ACC112 (cell line): Measurements from ENCODE around the gene BMP8B.

Experiments
- H2AFZ ChIP-seq: fragments of 200-600 bp; sonication (generic); one replicate; pipeline ENCODE4 v1.6.0; 2017; ENCODE audit warnings: antibody characterized with exemption, low read length; ENCODE audit not compliant: unreplicated experiment
- H3K27ac ChIP-seq: fragments of 200-600 bp; sonication (generic); 2 replicates; pipeline ENCODE4 v1.5.1; 2014; ENCODE audit warnings: low read depth, mild to moderate bottlenecking, antibody characterized with exemption, low read length, moderate library complexity
- H3K27me3 ChIP-seq: fragments of 200-600 bp; sonication (generic); 2 replicates; pipeline ENCODE4 v1.6.1; 2014; ENCODE audit warnings: mild to moderate bottlenecking, antibody characterized with exemption, low read length, moderate library complexity, mixed read lengths; ENCODE audit not compliant: insufficient read depth
- H3K36me3 ChIP-seq: fragments of 200-600 bp; sonication (generic); 2 replicates; pipeline ENCODE4 v1.6.1; 2016; ENCODE audit warnings: mild to moderate bottlenecking, antibody characterized with exemption, low read length, moderate library complexity, mixed read lengths; ENCODE audit not compliant: insufficient read depth
- H3K4me1 ChIP-seq: fragments of 200-600 bp; sonication (generic); one replicate; pipeline ENCODE4 v1.6.1; 2016; ENCODE audit warnings: low read length, mixed read lengths; ENCODE audit not compliant: insufficient read depth, unreplicated experiment, control insufficient read depth
- H3K4me3 ChIP-seq: fragments of 200-600 bp; sonication (generic); 2 replicates; pipeline ENCODE4 v1.5.1; 2014; ENCODE audit warnings: mild to moderate bottlenecking, low read depth, low read length
- H3K79me2 ChIP-seq: fragments of 200-600 bp; sonication (generic); one replicate; pipeline ENCODE4 v1.6.0; 2016; ENCODE audit warnings: low read length; ENCODE audit not compliant: control insufficient read depth, unreplicated experiment, insufficient read depth

Gene BMP8B

DNA sequence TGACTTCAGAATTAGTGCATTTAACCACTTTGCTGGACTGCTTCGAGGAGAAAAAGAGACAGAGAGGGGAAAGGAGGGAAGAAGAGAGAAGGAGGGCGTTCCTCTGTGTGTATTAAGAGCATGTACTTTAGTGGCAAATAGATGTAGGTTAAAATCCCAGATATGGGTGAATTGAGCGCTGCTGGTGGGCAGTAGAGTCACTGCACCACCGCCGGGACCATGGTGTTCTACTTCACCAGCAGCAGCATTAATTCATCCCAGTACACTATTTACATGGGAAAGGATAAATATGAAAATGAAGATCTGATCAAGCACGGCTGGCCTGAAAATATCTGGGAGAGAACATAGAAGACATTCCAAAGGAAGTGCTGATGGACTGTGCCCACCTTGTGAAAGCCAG, 70.9 kb downstream of the BMP8B start:
- peaks cover 43% of the 10 kb centered on the region for H3K27me3 ChIP-seq
- no peak overlapping the region for H2AFZ ChIP-seq
- H3K79me2 ChIP-seq = no peaks in the 10 kb centered on the region
- no peak overlapping the region for H3K4me3 ChIP-seq
- no peaks in the 10 kb centered on the region for H3K4me1 ChIP-seq
- H3K27ac ChIP-seq = no peak overlapping the region
- no peaks in the 10 kb centered on the region for H3K36me3 ChIP-seq

DNA sequence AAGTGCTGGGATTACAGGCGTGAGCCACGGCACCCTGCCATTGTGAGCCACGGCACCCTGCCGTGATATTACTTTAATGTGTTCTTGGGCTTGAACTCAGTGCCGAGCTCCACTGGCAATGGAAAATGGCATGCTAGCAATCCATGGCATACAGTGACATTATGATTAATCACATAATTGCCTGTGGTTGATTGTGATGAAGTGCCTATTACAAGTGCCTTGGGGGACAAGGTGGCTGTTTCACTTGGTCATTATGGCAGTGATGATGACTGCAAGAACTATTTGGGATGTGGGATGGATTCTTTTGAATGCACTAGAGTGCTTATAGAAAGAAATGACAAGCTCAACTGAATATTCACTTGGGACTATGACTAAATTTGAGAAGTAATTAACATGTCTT, 75.1 kb downstream of the BMP8B start:
- Histone ChIP-seq H3K27me3 (peaks cover 43% of the 10 kb centered on the region), H3K4me3 (no peak overlapping the region), H3K36me3 (no peaks in the 10 kb centered on the region), H2AFZ (no peak overlapping the region), H3K27ac (no peak overlapping the region), H3K79me2 (no peaks in the 10 kb centered on the region), H3K4me1 (no peaks in the 10 kb centered on the region)

DNA sequence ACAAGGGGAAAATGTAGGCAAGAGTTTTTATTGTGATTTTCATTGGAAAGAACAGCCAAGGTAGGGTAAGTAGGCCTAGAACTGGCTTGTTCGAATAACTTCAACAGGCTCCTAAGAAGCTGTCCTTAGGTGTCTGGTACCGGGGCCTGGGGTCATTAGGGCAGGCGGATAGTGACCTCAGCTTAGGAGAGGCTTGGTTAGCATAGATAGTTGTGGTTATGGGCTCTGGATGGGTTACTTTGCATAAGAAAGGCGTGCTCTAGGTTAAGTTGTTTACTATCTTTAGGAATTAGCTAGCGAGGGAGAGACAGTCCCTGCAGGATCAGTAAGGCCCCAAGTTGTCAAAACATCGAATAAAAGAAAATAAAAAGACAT, 76.7 kb downstream of the BMP8B start:
- no peaks in the 10 kb centered on the region for H3K36me3 ChIP-seq
- no peaks in the 10 kb centered on the region for H3K79me2 ChIP-seq
- H3K27me3 ChIP-seq = peaks cover 28% of the 10 kb centered on the region
- no peak overlapping the region for H3K4me3 ChIP-seq
- H2AFZ ChIP-seq = no peak overlapping the region
- H3K27ac ChIP-seq = no peak overlapping the region
- H3K4me1 ChIP-seq = no peaks in the 10 kb centered on the region

DNA sequence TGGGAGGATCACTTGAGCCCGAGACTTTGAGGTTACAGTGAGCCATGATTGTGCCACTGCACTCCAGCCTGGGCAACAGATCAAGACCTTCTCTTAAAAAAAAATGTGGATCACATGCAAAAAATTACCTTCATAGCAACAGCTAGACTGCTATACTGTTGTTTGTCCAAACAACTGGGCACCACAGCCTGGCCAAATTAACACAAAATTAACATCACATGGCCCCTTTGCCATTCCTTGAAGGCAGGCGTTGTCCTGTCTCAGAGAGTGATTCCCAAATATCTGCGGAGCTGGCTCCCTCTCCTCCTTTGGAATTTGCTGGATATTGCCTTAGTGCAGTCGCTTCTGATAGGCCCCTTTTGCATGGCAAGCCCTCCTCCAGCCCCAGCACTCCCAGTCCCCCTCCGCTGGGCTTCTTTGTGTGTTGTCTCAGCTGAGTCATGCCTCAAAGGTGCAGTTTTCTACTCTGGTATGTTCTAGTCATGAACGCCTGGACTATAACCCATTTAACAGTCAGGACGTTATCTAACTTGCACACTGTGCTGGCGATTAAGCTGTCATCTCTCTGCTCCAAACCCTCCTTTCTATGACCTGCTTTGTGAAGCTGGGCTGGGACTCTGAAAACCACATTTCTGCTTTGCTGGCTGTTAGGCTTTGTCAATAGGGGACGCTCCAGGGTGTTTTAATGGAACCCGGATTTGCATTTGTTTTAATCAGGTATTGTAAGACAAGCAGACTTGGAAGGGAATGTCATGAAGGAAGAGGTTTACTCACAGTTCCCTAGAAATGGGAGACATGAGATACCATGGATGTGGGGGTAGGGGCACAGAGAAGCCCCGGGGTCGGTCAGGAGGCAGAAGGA, 77.3 kb downstream of the BMP8B start:
- Histone ChIP-seq H3K79me2 (no peaks in the 10 kb centered on the region), H3K27ac (no peak overlapping the region), H3K4me3 (no peak overlapping the region), H3K4me1 (no peaks in the 10 kb centered on the region), H3K36me3 (no peaks in the 10 kb centered on the region), H3K27me3 (peaks cover 22% of the 10 kb centered on the region), H2AFZ (no peak overlapping the region)

DNA sequence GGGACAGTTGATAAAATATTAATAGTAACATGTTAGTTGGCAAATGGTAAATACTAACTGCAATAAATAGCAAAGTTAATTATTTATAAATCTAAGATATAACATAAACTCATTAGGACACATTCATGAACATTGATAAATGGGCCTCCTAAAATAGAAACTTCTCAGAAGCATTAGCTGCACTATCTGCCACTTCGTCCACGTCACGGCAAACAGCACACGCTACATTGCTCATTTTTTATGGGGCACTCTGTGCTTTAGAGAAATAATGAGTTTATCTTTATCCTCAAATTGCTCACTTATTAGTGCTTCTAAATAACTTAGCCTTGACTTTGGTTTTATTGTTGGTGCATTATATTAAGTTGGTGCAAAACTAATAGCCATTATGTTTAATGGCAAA, 81.2 kb downstream of the BMP8B start:
- Histone ChIP-seq H3K27me3 (no peaks in the 10 kb centered on the region), H3K36me3 (no peaks in the 10 kb centered on the region), H3K79me2 (no peaks in the 10 kb centered on the region), H2AFZ (no peak overlapping the region), H3K4me1 (no peaks in the 10 kb centered on the region), H3K27ac (no peak overlapping the region), H3K4me3 (no peak overlapping the region)
